OCI-LY3 (cell line): ENCODE data around the gene SPINK14.

Source experiments
- CTCF ChIP-seq: fragments of 200-600, 300-600 bp; sonication (generic); IDR thresholded peaks from 2 replicates; pipeline ENCODE4 v1.5.1; 2014; ENCODE audit warnings: antibody characterized with exemption, low read length, low read depth
- EZH2phosphoT487 ChIP-seq: fragments of 200-600 bp; shearing (Covaris generic); IDR thresholded peaks from 2 replicates; pipeline ENCODE4 v1.6.1; 2018; ENCODE audit warnings: antibody characterized with exemption, mixed run types, low read depth

GRCh38 chr5:148186248-148187003 lies 18.1 kb downstream of the SPINK14 start:
- TF ChIP-seq CTCF (no peak), EZH2phosphoT487 (no peak)
